ENCODE measurements around the gene S100A7.

Gene S100A7

GRCh38 chr1:153507926-153508583 lies 47.6 kb upstream of the S100A7 start:
- no peak overlapping the region for H3K4me2 ChIP-seq (ENCODE audit: low read length)
- no peaks in the 10 kb centered on the region for H3K9me3 ChIP-seq (ENCODE audit: control insufficient read depth, insufficient read depth, low read length)
- H3K79me2 ChIP-seq (ENCODE audit: control insufficient read depth, low read length): no peaks in the 10 kb centered on the region
- H3K27me3 ChIP-seq (ENCODE audit: control insufficient read depth, low read length): peaks cover 3% of the 10 kb centered on the region; the same call in 1 of the 2 replicates
- no peak overlapping the region for H3K27ac ChIP-seq (ENCODE audit: low read depth, low read length)
- H3K4me3 ChIP-seq (ENCODE audit: low read length): no peak overlapping the region
- H3K4me1 ChIP-seq (ENCODE audit: control insufficient read depth, low read length): peaks cover 5% of the 10 kb centered on the region; the same call in 1 of the 2 replicates
- TF ChIP-seq CTCF (IDR thresholded peaks at IDR 0.05; ENCODE audit: low read depth, low read length, poor library complexity, severe bottlenecking) (no peak), EZH2phosphoT487 (IDR thresholded peaks at IDR 0.05; ENCODE audit: borderline replicate concordance, low read length) (no peak)
- no peaks in the 10 kb centered on the region for H3F3A ChIP-seq (ENCODE audit: control insufficient read depth, insufficient read depth)
- no peaks in the 10 kb centered on the region for H3K9me2 ChIP-seq (replicated peaks; ENCODE audit: control insufficient read depth, low read length)
- H4K20me1 ChIP-seq (ENCODE audit: control insufficient read depth, insufficient read depth, low read depth, low read length): no peaks in the 10 kb centered on the region
- H3K36me3 ChIP-seq (ENCODE audit: control insufficient read depth, low read length): no peaks in the 10 kb centered on the region

GRCh38 chr1:153506831-153507413 lies 46.5 kb upstream of the S100A7 start:
- Histone ChIP-seq H3K4me3 (ENCODE audit: low read length) (no peak overlapping the region), H4K20me1 (ENCODE audit: control insufficient read depth, insufficient read depth, low read depth, low read length) (no peaks in the 10 kb centered on the region), H3K79me2 (ENCODE audit: control insufficient read depth, low read length) (no peaks in the 10 kb centered on the region), H3F3A (ENCODE audit: control insufficient read depth, insufficient read depth) (no peaks in the 10 kb centered on the region), H3K4me2 (ENCODE audit: low read length) (no peak overlapping the region), H3K9me3 (ENCODE audit: control insufficient read depth, insufficient read depth, low read length) (no peaks in the 10 kb centered on the region), H3K36me3 (ENCODE audit: control insufficient read depth, low read length) (no peaks in the 10 kb centered on the region), H3K4me1 (ENCODE audit: control insufficient read depth, low read length) (peaks cover 5% of the 10 kb centered on the region; the same call in 1 of the 2 replicates), H3K27me3 (ENCODE audit: control insufficient read depth, low read length) (peaks cover 3% of the 10 kb centered on the region; the same call in 1 of the 2 replicates), H3K27ac (ENCODE audit: low read depth, low read length) (no peak overlapping the region), H3K9me2 (replicated peaks; ENCODE audit: control insufficient read depth, low read length) (no peaks in the 10 kb centered on the region)
- TF ChIP-seq EZH2phosphoT487 (IDR thresholded peaks at IDR 0.05; ENCODE audit: borderline replicate concordance, low read length): no peak
- TF ChIP-seq CTCF (IDR thresholded peaks at IDR 0.05; ENCODE audit: low read depth, low read length, poor library complexity, severe bottlenecking): no peak

- Histone ChIP-seq H3K27me3 (ENCODE audit: control insufficient read depth, low read length) (peaks cover 5% of the 10 kb centered on the region; the same call in 1 of the 2 replicates), H4K20me1 (ENCODE audit: control insufficient read depth, insufficient read depth, low read depth, low read length) (no peaks in the 10 kb centered on the region), H3K27ac (ENCODE audit: low read depth, low read length) (no peak overlapping the region), H3K4me2 (ENCODE audit: low read length) (no peak overlapping the region), H3K36me3 (ENCODE audit: control insufficient read depth, low read length) (no peaks in the 10 kb centered on the region), H3K4me3 (ENCODE audit: low read length) (no peak overlapping the region), H3K9me2 (replicated peaks; ENCODE audit: control insufficient read depth, low read length) (no peaks in the 10 kb centered on the region), H3K9me3 (ENCODE audit: control insufficient read depth, insufficient read depth, low read length) (no peaks in the 10 kb centered on the region), H3K79me2 (ENCODE audit: control insufficient read depth, low read length) (no peaks in the 10 kb centered on the region), H3F3A (ENCODE audit: control insufficient read depth, insufficient read depth) (no peaks in the 10 kb centered on the region), H3K4me1 (ENCODE audit: control insufficient read depth, low read length) (peaks cover 5% of the 10 kb centered on the region; the same call in 1 of the 2 replicates)
- TF ChIP-seq CTCF (IDR thresholded peaks at IDR 0.05; ENCODE audit: low read depth, low read length, poor library complexity, severe bottlenecking) (no peak), EZH2phosphoT487 (IDR thresholded peaks at IDR 0.05; ENCODE audit: borderline replicate concordance, low read length) (no peak)
These were observed 45.9 kb upstream of the S100A7 start for GRCh38 chr1:153506386-153506785.

All from DOHH2 (cell line).